Trophoblast cell (in vitro differentiated cells and primary cell): ENCODE data around the gene RBPJL.
A peak's percentile ranks its signal among the peaks of the same experiment; 100 is the strongest.

Experiments used
- DNase-seq, 2 donors: peaks; one replicate each; pipeline ENCODE4 v3.0.0-alpha.2; 2016
- H2AFZ ChIP-seq: 2 replicates; pipeline ENCODE4 v1.6.1; 2013; ENCODE audit warnings: low read length, moderate library complexity, mild to moderate bottlenecking; ENCODE audit not compliant: insufficient read depth, poor library complexity
- H2AK5ac ChIP-seq: 2 replicates; pipeline ENCODE4 v1.6.1; 2013; ENCODE audit warnings: mild to moderate bottlenecking, low read length
- H2BK120ac ChIP-seq: 2 replicates; pipeline ENCODE4 v1.6.1; 2013; ENCODE audit warnings: low read length, mild to moderate bottlenecking, moderate library complexity; ENCODE audit not compliant: insufficient read depth, poor library complexity
- H2BK12ac ChIP-seq: 2 replicates; pipeline ENCODE4 v1.6.1; 2013; ENCODE audit warnings: mild to moderate bottlenecking, low read length, moderate library complexity
- H2BK5ac ChIP-seq: 2 replicates; pipeline ENCODE4 v1.6.1; 2013; ENCODE audit warnings: low read length, low read depth, moderate library complexity, mild to moderate bottlenecking; ENCODE audit not compliant: poor library complexity
- H3K14ac ChIP-seq: 2 replicates; pipeline ENCODE4 v1.6.1; 2013; ENCODE audit warnings: mild to moderate bottlenecking, low read length
- H3K18ac ChIP-seq: 2 replicates; pipeline ENCODE4 v1.6.1; 2013; ENCODE audit warnings: mild to moderate bottlenecking, low read length
- H3K23ac ChIP-seq: 2 replicates; pipeline ENCODE4 v1.6.1; 2013; ENCODE audit warnings: low read length
- H3K27ac ChIP-seq: 2 replicates; pipeline ENCODE4 v1.5.1; 2013; ENCODE audit warnings: low read depth, mild to moderate bottlenecking, inconsistent platforms, low read length, moderate library complexity
- H3K27me3 ChIP-seq: 2 replicates; pipeline ENCODE4 v1.6.1; 2013; ENCODE audit warnings: inconsistent platforms, mild to moderate bottlenecking, low read length, moderate library complexity; ENCODE audit not compliant: insufficient read depth
- H3K36me3 ChIP-seq, 2 experiments: 1 replicate in 1 of 2; 2 replicates in 1 of 2; pipeline ENCODE4 v1.6.1; 2013; ENCODE audit warnings: low read length in 2 of 2, mild to moderate bottlenecking in 2 of 2, moderate library complexity in 1 of 2; ENCODE audit not compliant: insufficient read depth in 2 of 2, control insufficient read depth in 1 of 2
- H3K4ac ChIP-seq: 2 replicates; pipeline ENCODE4 v1.6.1; 2013; ENCODE audit warnings: low read depth, mild to moderate bottlenecking, low read length, moderate library complexity
- H3K4me1 ChIP-seq, 2 experiments: 1 replicate in 1 of 2; 2 replicates in 1 of 2; pipeline ENCODE4 v1.6.1; 2013; ENCODE audit warnings: low read length in 2 of 2, mild to moderate bottlenecking in 2 of 2, moderate library complexity in 1 of 2; ENCODE audit not compliant: insufficient read depth in 2 of 2, control insufficient read depth in 1 of 2
- H3K4me2 ChIP-seq: 2 replicates; pipeline ENCODE4 v1.6.1; 2013; ENCODE audit warnings: inconsistent platforms, mild to moderate bottlenecking, low read length, moderate library complexity
- H3K4me3 ChIP-seq: 2 replicates; pipeline ENCODE4 v1.5.1; 2013; ENCODE audit warnings: mild to moderate bottlenecking, low read depth, low read length, inconsistent platforms
- H3K79me1 ChIP-seq: one replicate; pipeline ENCODE4 v1.6.1; 2013; ENCODE audit warnings: low read length
- H3K79me2 ChIP-seq: 2 replicates; pipeline ENCODE4 v1.6.1; 2013; ENCODE audit warnings: low read length, mild to moderate bottlenecking; ENCODE audit not compliant: control insufficient read depth, insufficient read depth, poor library complexity
- H3K9ac ChIP-seq: 2 replicates; pipeline ENCODE4 v1.6.1; 2013; ENCODE audit warnings: mild to moderate bottlenecking, low read length
- H3K9me3 ChIP-seq: 2 replicates; pipeline ENCODE4 v1.6.1; 2013; ENCODE audit warnings: low read depth, mild to moderate bottlenecking, control low read depth, inconsistent platforms, low read length; ENCODE audit not compliant: insufficient read depth
- H4K12ac ChIP-seq: 2 replicates; pipeline ENCODE4 v1.6.1; 2013; ENCODE audit warnings: low read depth, mild to moderate bottlenecking, low read length, moderate library complexity
- H4K8ac ChIP-seq: 2 replicates; pipeline ENCODE4 v1.6.1; 2013; ENCODE audit warnings: low read depth, mild to moderate bottlenecking, low read length, moderate library complexity
- H4K91ac ChIP-seq: one replicate; pipeline ENCODE4 v1.6.1; 2013; ENCODE audit warnings: low read depth, mild to moderate bottlenecking, low read length, moderate library complexity
- WGBS: extraction: QIAGEN DNeasy Blood & Tissue Kit; methylation state at CpG from one replicate; pipeline ENCODE4 v1.1.7; 2013; ENCODE audit warnings: missing lambda C conversion rate; ENCODE audit not compliant: insufficient read length, insufficient coverage; ENCODE audit errors: extremely low coverage; 5-methylcytosine and 5-hydroxymethylcytosine counted together

RBPJL gene

GRCh38 chr20:45289942-45290676 is 16.5 kb upstream of the RBPJL start:
- DNase-seq: no peak
- Histone ChIP-seq H3K9ac (no peak overlapping the region), H3K4me3 (no peak overlapping the region), H3K79me2 (no peaks in the 10 kb centered on the region), H4K12ac (no peak overlapping the region), H3K18ac (no peak overlapping the region), H2BK5ac (no peak overlapping the region), H2BK12ac (no peak overlapping the region), H3K4ac (no peak overlapping the region), H3K4me1 (peaks cover 3 to 8% of the 10 kb centered on the region in 2 experiments), H2BK120ac (no peak overlapping the region), H4K91ac (no peak overlapping the region), H2AK5ac (no peak overlapping the region), H2AFZ (no peak overlapping the region), H3K23ac (no peak overlapping the region), H4K8ac (no peak overlapping the region), H3K27ac (no peak overlapping the region), H3K14ac (no peak overlapping the region), H3K27me3 (peaks cover 6% of the 10 kb centered on the region), H3K4me2 (no peak overlapping the region), H3K9me3 (no peaks in the 10 kb centered on the region), H3K79me1 (peaks cover 5% of the 10 kb centered on the region), H3K36me3 (no peaks in the 10 kb centered on the region)
- no CpG with 5 or more reads among the region's 13 CpGs for WGBS

- Histone ChIP-seq H4K91ac (no peak overlapping the region), H3K9me3 (no peaks in the 10 kb centered on the region), H3K4ac (no peak overlapping the region)
Measured at GRCh38 chr20:45290677-45291355, 15.8 kb upstream of the RBPJL start.

GRCh38 chr20:45291526-45291925 is 15.1 kb upstream of the RBPJL start:
- Histone ChIP-seq H3K4me1 (peaks cover 3 to 8% of the 10 kb centered on the region in 2 experiments), H3K18ac (no peak overlapping the region), H2BK5ac (no peak overlapping the region), H3K79me1 (peaks cover 5% of the 10 kb centered on the region), H2AK5ac (no peak overlapping the region), H3K9ac (no peak overlapping the region), H3K4ac (no peak overlapping the region), H4K8ac (no peak overlapping the region), H3K27ac (no peak overlapping the region), H2BK120ac (no peak overlapping the region), H4K91ac (no peak overlapping the region), H3K9me3 (no peaks in the 10 kb centered on the region), H3K36me3 (no peaks in the 10 kb centered on the region), H3K4me3 (no peak overlapping the region), H3K14ac (no peak overlapping the region), H2BK12ac (no peak overlapping the region), H3K23ac (no peak overlapping the region), H2AFZ (no peak overlapping the region), H4K12ac (no peak overlapping the region), H3K4me2 (no peak overlapping the region), H3K79me2 (no peaks in the 10 kb centered on the region), H3K27me3 (peaks cover 6% of the 10 kb centered on the region)
- DNase-seq: no peak
- no CpG with 5 or more reads among the region's 9 CpGs for WGBS

More at GRCh38 chr20:45290677-45291355, 15.8 kb upstream of the RBPJL start:
- no peak overlapping the region for H3K27ac ChIP-seq
- H3K4me2 ChIP-seq: no peak overlapping the region
- no peak overlapping the region for H2BK120ac ChIP-seq
- peaks cover 5% of the 10 kb centered on the region for H3K79me1 ChIP-seq
- H3K27me3 ChIP-seq: peaks cover 6% of the 10 kb centered on the region
- H3K4me3 ChIP-seq: no peak overlapping the region
- no peak overlapping the region for H4K8ac ChIP-seq
- no peaks in the 10 kb centered on the region for H3K79me2 ChIP-seq
- no peak overlapping the region for H2BK12ac ChIP-seq
- no peak overlapping the region for H2AK5ac ChIP-seq
- H3K36me3 ChIP-seq: no peaks in the 10 kb centered on the region
- H2BK5ac ChIP-seq: no peak overlapping the region
- no peak overlapping the region for H3K23ac ChIP-seq
- H3K9ac ChIP-seq: no peak overlapping the region
- H3K14ac ChIP-seq: no peak overlapping the region
- H4K12ac ChIP-seq: no peak overlapping the region
- H3K4me1 ChIP-seq: peaks cover 3 to 8% of the 10 kb centered on the region in 2 experiments
- no peak overlapping the region for H2AFZ ChIP-seq
- no peak overlapping the region for H3K18ac ChIP-seq
- WGBS: no CpG with 5 or more reads among the region's 8 CpGs
- peak; percentile 63 to 89 for DNase-seq

- H3K4me1 ChIP-seq: peaks cover 3 to 8% of the 10 kb centered on the region in 2 experiments
- no peaks in the 10 kb centered on the region for H3K79me2 ChIP-seq
- no peaks in the 10 kb centered on the region for H3K9me3 ChIP-seq
- H3K23ac ChIP-seq: no peak overlapping the region
- no peak overlapping the region for H4K12ac ChIP-seq
- H3K4me2 ChIP-seq: no peak overlapping the region
- peaks cover 5% of the 10 kb centered on the region for H3K79me1 ChIP-seq
- H4K8ac ChIP-seq: no peak overlapping the region
- no peak overlapping the region for H3K14ac ChIP-seq
- no peak overlapping the region for H3K9ac ChIP-seq
- H3K27ac ChIP-seq: no peak overlapping the region
- no peak for DNase-seq
- no CpG with 5 or more reads among the region's 2 CpGs for WGBS
- no peak overlapping the region for H4K91ac ChIP-seq
- H2BK12ac ChIP-seq: no peak overlapping the region
- no peak overlapping the region for H3K4me3 ChIP-seq
- no peaks in the 10 kb centered on the region for H3K36me3 ChIP-seq
- no peak overlapping the region for H2AK5ac ChIP-seq
- no peak overlapping the region for H3K18ac ChIP-seq
- H3K4ac ChIP-seq: no peak overlapping the region
- no peak overlapping the region for H2BK5ac ChIP-seq
- no peak overlapping the region for H2AFZ ChIP-seq
- peaks cover 6% of the 10 kb centered on the region for H3K27me3 ChIP-seq
- no peak overlapping the region for H2BK120ac ChIP-seq
Measured at GRCh38 chr20:45292343-45292742, 14.3 kb upstream of the RBPJL start.
